A549 (cell line): ENCODE results near the gene LAMC3. TPM values are rescaled to one million over a fixed set of nuclear protein-coding genes. Genes with fewer than 3 reads are reported as not detected.

Source experiments
- ATAC-seq, 2 experiments: fragments of 200-7000 bp in 1 of 2; fragments of >200 bp in 1 of 2; cut with Nextera tagmentation in 1 of 2; cut with Tn5 transposase in 1 of 2; 3 replicates each; pipeline versions ENCODE4 v1.8.0 to v1.9.1; 2018 to 2020; ENCODE audit warnings: mild to moderate bottlenecking in 1 of 2, moderate library complexity in 1 of 2
- CTCF ChIA-PET: fragments of 300-600 bp; sonication (Branson Sonifier 250); formaldehyde crosslinking; extraction: SDS; loops from one replicate; lab custom pipeline; 2021; ENCODE audit warnings: antibody characterized with exemption, inconsistent platforms; lab: Yijun Ruan, JAX
- POLR2A ChIA-PET: fragments of 350-600 bp; formaldehyde crosslinking; extraction: SDS; loops from one replicate; lab custom pipeline; 2021; ENCODE audit warnings: antibody characterized with exemption, inconsistent platforms; lab: Yijun Ruan, JAX
- DNase-seq, 2 experiments: peaks; one replicate each; pipeline versions ENCODE4 v3.0.0 to v3.0.0-alpha.2; 2011 to 2016; ENCODE audit warnings: low read depth in 1 of 2, low spot score in 1 of 2
- FAIRE-seq: peaks from 2 replicates; lab custom pipeline; 2011; peaks lifted over from hg19 to GRCh38; lab: Jason Lieb, UNC
- H3K27ac ChIP-seq, 2 experiments: fragments of >200 bp; sonication (Bioruptor Twin); formaldehyde crosslinking; 3 replicates each; pipeline ENCODE4 v1.5.1; 2016 to 2017
- H3K4me1 ChIP-seq: fragments of >200 bp; sonication (Bioruptor Twin); formaldehyde crosslinking; 3 replicates; pipeline ENCODE4 v1.6.1; 2016
- H3K4me2 ChIP-seq: fragments of >200 bp; sonication (Bioruptor Twin); formaldehyde crosslinking; 3 replicates; pipeline ENCODE4 v1.6.1; 2016
- H3K4me3 ChIP-seq: fragments of >200 bp; sonication (Bioruptor Twin); formaldehyde crosslinking; 3 replicates; pipeline ENCODE4 v1.5.1; 2016
- H3K9me3 ChIP-seq: fragments of >200 bp; sonication (Bioruptor Twin); formaldehyde crosslinking; 3 replicates; pipeline ENCODE4 v1.6.1; 2016
- CBX2 ChIP-seq: fragments of 200-600 bp; sonication (generic); IDR thresholded peaks from 2 replicates; pipeline ENCODE4 v1.6.1; 2016; ENCODE audit warnings: low read depth, mild to moderate bottlenecking, borderline replicate concordance
- CEBPB ChIP-seq, 2 experiments: fragments of >200 bp in 1 of 2; sonication (Bioruptor Twin) in 1 of 2; formaldehyde crosslinking in 1 of 2; IDR thresholded peaks; 2 replicates each; pipeline ENCODE4 v1.6.1; 2012 to 2016
- CHD4 ChIP-seq: fragments of 200-600 bp; sonication (generic); IDR thresholded peaks from 2 replicates; pipeline ENCODE4 v1.6.1; 2016; ENCODE audit warnings: antibody characterized with exemption, mild to moderate bottlenecking, borderline replicate concordance
- CTCF ChIP-seq: fragments of >200 bp; sonication (Bioruptor Twin); formaldehyde crosslinking; IDR thresholded peaks from 3 replicates; pipeline ENCODE4 v1.5.1; 2016
- ESRRA ChIP-seq: fragments of 150-350 bp; IDR thresholded peaks from 2 replicates; pipeline ENCODE4 v1.6.1; 2014; ENCODE audit warnings: mild to moderate bottlenecking, low read length, borderline replicate concordance
- FOSB ChIP-seq: fragments of 250-450 bp; sonication (Bioruptor Pico); IDR thresholded peaks from 2 replicates; pipeline ENCODE4 v1.5.0; 2020; ENCODE audit warnings: mild to moderate bottlenecking, moderate library complexity
- GATA3 ChIP-seq: IDR thresholded peaks from 2 replicates; pipeline ENCODE4 v1.6.1; 2012; ENCODE audit warnings: borderline replicate concordance
- HDAC2 ChIP-seq: fragments of 200-600 bp; sonication (generic); IDR thresholded peaks from 2 replicates; pipeline ENCODE4 v1.6.1; 2016
- HES2 ChIP-seq: fragments of >200 bp; sonication (Bioruptor Twin); formaldehyde crosslinking; IDR thresholded peaks from 2 replicates; pipeline ENCODE4 v1.6.1; 2016
- HEYL ChIP-seq: fragments of 250-450 bp; sonication (Bioruptor Pico); IDR thresholded peaks from 2 replicates; pipeline ENCODE4 v1.8.0; 2021; ENCODE audit warnings: mild to moderate bottlenecking, moderate library complexity
- HMGXB4 ChIP-seq: fragments of 250-450 bp; sonication (Bioruptor Pico); IDR thresholded peaks from 2 replicates; pipeline ENCODE4 v1.5.0; 2021; ENCODE audit warnings: mild to moderate bottlenecking, moderate library complexity, borderline replicate concordance
- HOXA7 ChIP-seq: fragments of 250-450 bp; sonication (Bioruptor Pico); IDR thresholded peaks from 2 replicates; pipeline ENCODE4 v1.5.0; 2020; ENCODE audit warnings: mild to moderate bottlenecking, moderate library complexity
- HOXB5 ChIP-seq: fragments of 250-450 bp; sonication (Bioruptor Pico); IDR thresholded peaks from 2 replicates; pipeline ENCODE4 v1.5.0; 2020; ENCODE audit warnings: mild to moderate bottlenecking, moderate library complexity
- JUNB ChIP-seq: fragments of >200 bp; sonication (Bioruptor Twin); formaldehyde crosslinking; IDR thresholded peaks from 2 replicates; pipeline ENCODE4 v1.6.1; 2016
- MAFK ChIP-seq: fragments of 450-650 bp; IDR thresholded peaks from 2 replicates; pipeline ENCODE4 v1.6.1; 2014; ENCODE audit not compliant: partially characterized antibody
- MAZ ChIP-seq: fragments of 150-350 bp; IDR thresholded peaks from 2 replicates; pipeline ENCODE4 v1.6.1; 2014; ENCODE audit warnings: antibody characterized with exemption, low read depth, low read length, borderline replicate concordance
- NPAS2 ChIP-seq: fragments of 250-450 bp; sonication (Bioruptor Pico); IDR thresholded peaks from 2 replicates; pipeline ENCODE4 v1.8.0; 2022; ENCODE audit warnings: mild to moderate bottlenecking, moderate library complexity, borderline replicate concordance
- NR3C1 ChIP-seq: fragments of >200 bp; sonication (Bioruptor Twin); formaldehyde crosslinking; IDR thresholded peaks from 3 replicates; pipeline ENCODE4 v1.6.1; 2017
- POLR2AphosphoS2 ChIP-seq: conservative IDR thresholded peaks from 2 replicates; pipeline ENCODE4 v1.6.1; 2012; ENCODE audit warnings: low read length, improper control_type of control experiment, inconsistent platforms
- RARB ChIP-seq: fragments of 250-450 bp; sonication (Bioruptor Pico); IDR thresholded peaks from 2 replicates; pipeline ENCODE4 v1.8.0; 2021; ENCODE audit warnings: mild to moderate bottlenecking, moderate library complexity
- RCOR1 ChIP-seq: fragments of 150-350 bp; IDR thresholded peaks from 2 replicates; pipeline ENCODE4 v1.6.1; 2014; ENCODE audit warnings: antibody characterized with exemption, low read length, low read depth
- RNF2 ChIP-seq: fragments of 200-600 bp; sonication (generic); IDR thresholded peaks from 2 replicates; pipeline ENCODE4 v1.6.1; 2016; ENCODE audit warnings: low read depth, mild to moderate bottlenecking, antibody characterized with exemption, moderate library complexity, borderline replicate concordance
- SMC3 ChIP-seq: fragments of >200 bp; sonication (Bioruptor Twin); formaldehyde crosslinking; IDR thresholded peaks from 3 replicates; pipeline ENCODE4 v1.6.1; 2018; ENCODE audit warnings: inconsistent platforms
- TP53 ChIP-seq: fragments of 250-450 bp; sonication (Bioruptor Pico); IDR thresholded peaks from 2 replicates; pipeline ENCODE4 v1.5.0; 2021; ENCODE audit warnings: mild to moderate bottlenecking, moderate library complexity
- ZC3H11A ChIP-seq: fragments of 450-650 bp; IDR thresholded peaks from 2 replicates; pipeline ENCODE4 v1.6.1; 2014; ENCODE audit warnings: antibody characterized with exemption, mild to moderate bottlenecking
- ZNF302 ChIP-seq: fragments of 250-450 bp; sonication (Bioruptor Pico); IDR thresholded peaks from 2 replicates; pipeline ENCODE4 v1.9.0; 2021; ENCODE audit warnings: inconsistent platforms, mild to moderate bottlenecking, moderate library complexity
- WGBS: methylation state at CpG from one replicate; pipeline ENCODE4 v1.1.6; 2017; ENCODE audit errors: missing lambda C conversion rate; 5-methylcytosine and 5-hydroxymethylcytosine counted together
- polyA plus RNA-seq, 4 experiments: library from polyadenylated mRNA; depleted of rRNA in 3 of 4; stranded (reverse); fragments of >200 nt; fragmentation: RNase III in 1 of 4; extraction: RNeasy Plus Mini Kit Qiagen cat#74134 plus additional on column Dnase treatment in 1 of 4; gene quantifications; 2 replicates in 3 of 4; 3 replicates in 1 of 4; pipeline ENCODE4 v1.2.3, GENCODE V29; 2011 to 2017

The LAMC3 gene
- polyA plus RNA-seq, 2 of the 4 experiments (the other 2 are of a cell fraction) = 1.0 to 1.5 TPM

- H3K27ac ChIP-seq = no peak overlapping the region
- no peak for FAIRE-seq
- ChIA-PET CTCF (interaction anchor here (1.9 to 8.0 kb wide), 6 partner anchors 9 to 312 kb away, joined by 5 to 70 read pairs (median 13); no protein-coding TSS in a partner anchor), POLR2A (no interaction called here)
- no peak for DNase-seq
- no peak overlapping the region for H3K4me3 ChIP-seq
- peaks cover 4% of the 10 kb centered on the region; the same call in 1 of the 3 replicates for H3K4me1 ChIP-seq
- H3K9me3 ChIP-seq = no peaks in the 10 kb centered on the region
- no peak overlapping the region for H3K4me2 ChIP-seq
- 81% methylated on average over 22 of the region's 22 CpGs for WGBS
- no peak for TF ChIP-seq RARB (CRISPR knock-in tag)
- TF ChIP-seq HMGXB4 (CRISPR knock-in tag) = no peak
- no peak for ATAC-seq
Measured at GRCh38 chr9:131012396-131012917, 3.5 kb downstream of the LAMC3 start.

GRCh38 chr9:131013015-131013755 is 4.2 kb downstream of the LAMC3 start:
- Histone ChIP-seq H3K4me2 (no peak overlapping the region), H3K4me3 (no peak overlapping the region), H3K4me1 (peaks cover 4% of the 10 kb centered on the region; the same call in 1 of the 3 replicates), H3K27ac (no peak overlapping the region), H3K9me3 (no peaks in the 10 kb centered on the region)
- ChIA-PET POLR2A (no interaction called here), CTCF (interaction anchor here (0.6 to 8.0 kb wide), 4 partner anchors 15 to 313 kb away, joined by 3 to 70 read pairs (median 18); no protein-coding TSS in a partner anchor)
- ATAC-seq (no peak), FAIRE-seq (no peak), DNase-seq (no peak)
- TF ChIP-seq NPAS2 = no peak
- no peak for TF ChIP-seq MAFK
- no peak for TF ChIP-seq SMC3
- no peak for TF ChIP-seq ZC3H11A
- TF ChIP-seq RCOR1 = no peak
- no peak for TF ChIP-seq HDAC2
- TF ChIP-seq POLR2AphosphoS2 = no peak
- TF ChIP-seq HES2 = no peak
- TF ChIP-seq FOSB (CRISPR knock-in tag) = no peak
- WGBS = 81% methylated on average over 17 of the region's 22 CpGs

- ChIA-PET POLR2A (no interaction called here), CTCF (interaction anchor here (0.5 to 6.2 kb wide), 6 partner anchors 14 to 314 kb away, joined by 3 to 32 read pairs (median 3); no protein-coding TSS in a partner anchor)
- DNase-seq (no peak), FAIRE-seq (no peak), ATAC-seq (peak; percentile 23 to 29; a peak in 4 of 6 replicates)
- H3K4me2 ChIP-seq = no peak overlapping the region
- TF ChIP-seq TP53 (CRISPR knock-in tag) (no peak), CTCF (no peak), HOXA7 (CRISPR knock-in tag) (no peak), HEYL (CRISPR knock-in tag) (no peak), POLR2AphosphoS2 (no peak), JUNB (no peak), RNF2 (no peak), CBX2 (no peak), ESRRA (no peak), ZC3H11A (no peak), NR3C1 (no peak), GATA3 (no peak), HOXB5 (CRISPR knock-in tag) (no peak), ZNF302 (CRISPR knock-in tag) (no peak), MAFK (no peak), CEBPB (IDR thresholded peaks at IDR 0.05) (no peak), MAZ (no peak), CHD4 (no peak)
- H3K27ac ChIP-seq = no peak overlapping the region
- 92% methylated on average over 17 of the region's 18 CpGs for whole genome bisulfite sequencing
- H3K9me3 ChIP-seq = no peaks in the 10 kb centered on the region
- H3K4me1 ChIP-seq = peaks cover 4% of the 10 kb centered on the region; the same call in 1 of the 3 replicates
- no peak overlapping the region for H3K4me3 ChIP-seq
Measured at GRCh38 chr9:131013771-131014676, 5.0 kb downstream of the LAMC3 start.
